Measurements from ENCODE around the gene GPR65. TPM values are rescaled to one million over a fixed set of nuclear protein-coding genes. Genes with fewer than 3 reads are reported as not detected.
"Not testable (repeated sequence)": the region's sequence is repeated elsewhere in the genome, so short reads cannot be mapped to it uniquely, and the experiment has no call there.

Gene GPR65
- total RNA-seq, 1 experiment from 2014 or later = 0.24 TPM

- no peak for DNase-seq (ENCODE audit: low read depth)
Observed at GRCh38 chr14:88003425-88003824, 1.5 kb upstream of the GPR65 start.

GRCh38 chr14:88004506-88005036 lies 364 bp upstream of the GPR65 start:
- no peak for DNase-seq (ENCODE audit: low read depth)

GRCh38 chr14:88005978-88006851 lies 1.3 kb downstream of the GPR65 start:
- peak; percentile 7 for DNase-seq (ENCODE audit: low read depth)

- DNase-seq (ENCODE audit: low read depth) = no peak
Observed at GRCh38 chr14:88007608-88008007, 2.7 kb downstream of the GPR65 start.

- DNase-seq (ENCODE audit: low read depth) = no peak
Observed at GRCh38 chr14:88008039-88008742, 3.3 kb downstream of the GPR65 start.

- no peak for DNase-seq (ENCODE audit: low read depth)
Observed at GRCh38 chr14:88009486-88009885, 4.6 kb downstream of the GPR65 start.

GRCh38 chr14:88010331-88010730 lies 5.4 kb downstream of the GPR65 start:
- DNase-seq (ENCODE audit: low read depth) = no peak

DNA sequence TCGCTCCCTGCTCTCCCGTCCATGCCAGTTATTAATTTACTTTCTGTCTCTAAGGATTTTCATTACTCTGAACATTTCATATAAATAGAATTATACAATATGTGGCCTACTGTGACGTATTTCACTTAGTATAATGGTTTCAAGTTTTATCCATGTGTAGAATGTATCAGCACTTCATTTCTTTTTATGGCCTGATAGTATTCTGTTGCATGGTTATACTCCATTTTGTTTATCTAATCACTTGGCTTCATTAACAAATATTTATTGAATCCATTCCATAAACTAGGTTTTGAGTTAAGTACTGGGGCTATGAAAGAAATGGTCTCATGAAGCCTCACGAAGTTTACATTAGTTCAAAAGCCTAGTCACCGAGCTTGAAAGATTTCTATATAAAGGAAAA lies 7.6 kb downstream of the GPR65 start:
- DNase-seq (ENCODE audit: low read depth) = no peak

DNA sequence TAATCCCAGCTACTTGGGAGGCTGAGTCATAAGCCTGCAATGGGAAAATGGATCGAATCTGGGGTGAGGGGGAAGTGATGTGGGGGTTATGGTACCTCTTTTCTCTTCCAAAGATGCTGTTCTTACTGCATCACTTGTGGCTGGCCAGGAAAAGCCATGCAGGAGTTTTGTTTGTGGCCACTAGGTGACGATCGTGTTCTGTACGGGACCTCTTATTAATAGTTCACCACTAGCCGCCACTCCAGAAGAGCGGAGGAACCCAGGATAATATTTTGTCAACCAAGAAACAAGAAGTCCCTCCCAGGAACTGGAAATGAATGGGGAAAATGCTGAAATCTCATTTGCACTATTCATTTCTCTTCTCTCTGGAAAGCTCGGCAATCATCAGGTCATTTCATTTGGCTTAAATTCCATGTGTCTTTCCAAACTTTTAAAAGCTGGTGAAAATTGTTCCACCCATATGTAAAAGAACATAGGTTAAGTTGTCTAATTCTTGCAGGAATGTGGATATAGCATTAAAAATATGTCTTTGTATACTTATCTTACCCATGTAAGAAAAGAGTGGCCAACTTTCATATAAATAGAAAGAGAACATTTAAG lies 8.9 kb downstream of the GPR65 start:
- DNase-seq (ENCODE audit: low read depth) = peak; percentile 57

DNA sequence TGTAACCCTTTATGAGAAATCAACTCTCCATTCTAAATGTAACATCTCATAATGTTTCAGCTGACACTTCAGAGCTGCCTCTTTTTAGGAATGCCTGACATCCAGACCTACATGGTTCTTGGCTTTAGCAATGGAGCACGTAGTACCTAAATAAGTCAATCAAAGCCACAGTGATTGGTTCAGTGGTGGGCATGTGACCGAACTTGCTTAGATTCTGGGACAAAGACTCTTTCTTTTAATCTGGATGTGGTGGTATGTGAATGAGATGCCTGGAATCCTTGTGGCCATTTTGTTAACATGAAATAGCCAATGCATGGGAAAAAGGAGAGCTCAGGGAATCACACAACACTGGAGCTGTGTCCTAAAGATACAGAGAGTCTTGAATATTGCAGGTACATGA lies 11.8 kb downstream of the GPR65 start:
- no peak for DNase-seq (ENCODE audit: low read depth)

DNA sequence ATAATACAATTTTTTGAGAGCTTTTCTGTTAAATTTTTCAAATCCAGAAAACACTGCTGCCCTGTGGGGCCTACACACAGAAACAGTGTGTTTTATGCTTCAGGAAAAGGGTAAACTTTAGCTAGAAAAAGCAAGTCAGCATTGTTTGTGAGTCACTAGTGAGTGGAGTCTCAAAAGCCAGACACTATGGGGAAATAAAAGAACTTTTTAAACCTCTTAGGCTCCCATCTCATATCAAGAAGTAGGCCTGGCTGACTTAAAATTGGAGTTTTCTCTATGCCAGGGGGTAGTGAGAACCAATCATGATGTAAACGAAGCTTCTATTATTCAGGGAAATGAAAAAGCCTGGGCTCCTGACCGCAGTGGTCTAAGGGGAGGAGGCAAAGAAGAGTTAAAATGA lies 12.6 kb downstream of the GPR65 start:
- no peak for DNase-seq (ENCODE audit: low read depth)

GRCh38 chr14:88023658-88024187 lies 18.8 kb downstream of the GPR65 start:
- no peak for DNase-seq (ENCODE audit: low read depth)

GRCh38 chr14:88024252-88025086 lies 19.5 kb downstream of the GPR65 start:
- DNase-seq (ENCODE audit: low read depth) = not testable (repeated sequence)

DNA sequence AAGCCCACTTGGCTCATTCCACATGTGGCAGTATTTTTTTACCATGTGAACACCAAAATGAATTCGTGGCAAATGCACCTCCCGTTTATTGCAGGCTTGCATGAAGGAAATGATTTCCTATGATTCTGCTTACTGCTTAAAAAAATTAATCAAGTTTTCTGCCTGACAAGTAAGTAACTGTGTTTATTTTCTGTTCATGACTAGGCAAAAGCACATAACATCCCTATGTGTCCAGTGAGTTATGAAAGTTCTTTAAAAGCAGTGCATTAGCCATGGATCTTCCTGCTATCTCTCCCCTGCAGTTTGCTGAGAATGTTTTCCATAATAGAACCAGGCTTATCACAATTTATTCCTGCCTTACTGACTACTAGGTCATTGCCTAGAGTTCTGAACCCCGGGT lies 20.4 kb downstream of the GPR65 start:
- no peak for DNase-seq (ENCODE audit: low read depth)

GRCh38 chr14:88026890-88027289 lies 22.0 kb downstream of the GPR65 start:
- DNase-seq (ENCODE audit: low read depth) = no peak

GRCh38 chr14:88029500-88029899 lies 24.6 kb downstream of the GPR65 start:
- DNase-seq (ENCODE audit: low read depth) = no peak

GRCh38 chr14:88030079-88030478 lies 25.1 kb downstream of the GPR65 start:
- DNase-seq (ENCODE audit: low read depth) = no peak

DNA sequence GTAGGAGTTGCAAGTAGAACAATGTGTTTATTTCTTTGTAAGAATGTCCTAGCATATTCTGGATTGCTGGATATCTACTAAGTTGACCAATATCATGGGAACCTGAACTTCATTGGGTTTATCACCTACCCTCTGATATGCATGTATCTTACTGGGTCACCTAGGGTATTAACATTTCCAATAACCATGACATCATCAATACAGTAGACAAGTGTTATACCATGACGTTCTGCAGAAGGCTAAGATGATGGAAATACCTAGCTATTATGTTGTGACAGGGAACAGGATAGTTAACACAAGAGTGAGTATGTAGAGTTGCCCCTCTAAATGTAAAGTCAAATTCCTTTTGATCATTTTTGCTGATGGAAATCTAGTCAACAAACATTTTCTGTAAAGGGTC lies 26.0 kb downstream of the GPR65 start:
- DNase-seq (ENCODE audit: low read depth) = no peak

GRCh38 chr14:88032373-88032772 lies 27.4 kb downstream of the GPR65 start:
- DNase-seq (ENCODE audit: low read depth) = no peak

DNA sequence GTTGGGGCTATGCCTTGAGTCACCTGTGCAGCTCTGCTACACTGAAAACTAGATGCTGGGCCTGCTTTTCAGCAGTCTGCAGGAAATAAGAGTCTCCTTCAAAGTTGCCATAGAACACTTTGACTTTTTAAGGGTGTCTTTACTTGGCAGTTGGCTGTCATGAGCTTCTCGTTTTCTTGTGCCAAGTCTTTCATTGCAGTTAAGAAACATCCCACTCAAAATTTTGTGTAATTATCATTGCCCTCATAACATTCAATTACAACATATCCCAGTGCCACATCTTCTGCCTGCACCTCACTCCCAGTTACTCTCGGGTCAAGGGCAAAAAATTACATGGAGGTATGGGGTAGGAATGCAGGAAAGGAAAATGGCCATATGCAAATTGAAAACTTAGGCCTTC lies 29.1 kb downstream of the GPR65 start:
- DNase-seq (ENCODE audit: low read depth) = no peak

- no peak for DNase-seq (ENCODE audit: low read depth)
Observed at GRCh38 chr14:88036422-88036821, 31.5 kb downstream of the GPR65 start.
